GM21825 (cell line): ENCODE results near the gene ADGB.
"Not testable (repeated sequence)": the region's sequence is repeated elsewhere in the genome, so short reads cannot be mapped to it uniquely, and the experiment has no call there.

Source experiments
- ATAC-seq: cut with Tn5 transposase; IDR thresholded peaks from one replicate; pipeline ENCODE4 v1.9.1; 2021; ENCODE audit warnings: mild to moderate bottlenecking, moderate library complexity; ENCODE audit not compliant: unreplicated experiment

Gene ADGB

DNA sequence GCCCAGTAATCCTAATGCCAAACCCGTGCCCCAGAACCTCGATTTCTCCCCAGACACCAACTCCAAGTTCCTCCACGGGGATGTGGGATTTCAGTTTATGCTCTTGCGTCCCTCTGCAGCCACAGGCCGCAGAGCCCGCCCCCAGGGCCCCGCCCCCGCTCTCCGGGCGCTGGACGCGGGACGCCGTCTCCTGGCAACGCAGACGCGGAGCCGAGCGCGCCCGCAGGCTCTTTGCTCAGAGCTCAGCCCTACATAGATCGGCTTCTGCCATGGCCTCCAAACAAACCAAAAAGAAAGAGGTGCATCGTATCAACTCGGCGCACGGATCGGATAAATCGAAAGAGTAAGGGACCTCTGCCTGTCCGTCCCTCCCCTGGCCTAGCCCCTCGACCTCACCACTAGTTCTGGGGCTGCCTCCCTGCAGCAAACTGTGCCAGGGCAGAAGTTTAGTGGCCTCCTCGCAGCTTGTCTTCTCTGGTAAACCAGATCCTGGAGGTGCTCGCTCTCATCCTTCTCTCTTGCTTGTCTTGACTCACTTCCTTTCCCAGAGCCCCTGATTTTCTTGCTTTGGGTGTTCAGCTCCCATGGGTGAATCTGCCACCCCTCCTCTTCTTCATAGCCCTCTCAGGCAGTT lies at the start of gene ADGB:
Gene ADGB (plus strand): TSS at position 201 of the 634 bp plus-strand sequence. CDS start 69 bp downstream, at position 270.
- ATAC-seq = no peak

DNA sequence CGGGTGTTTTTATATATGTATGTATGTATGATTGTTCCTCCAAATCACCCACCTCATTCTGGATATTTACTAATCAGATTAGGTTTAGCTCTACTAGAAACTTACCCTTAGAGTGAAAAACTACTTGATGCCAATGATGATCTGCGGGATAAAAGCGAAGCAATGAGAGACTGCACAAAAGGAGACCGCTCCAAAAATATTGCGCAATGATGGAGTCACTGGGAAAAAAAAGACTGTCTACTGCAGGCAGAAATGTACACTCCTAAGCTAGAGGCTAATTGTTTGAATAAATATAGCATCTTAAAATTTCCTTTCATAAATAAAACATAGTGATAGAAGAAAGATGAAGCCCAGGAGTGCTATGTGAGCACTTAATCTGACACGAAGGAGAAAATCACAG lies 47.9 kb upstream of the ADGB start:
- no peak for ATAC-seq

- no peak for ATAC-seq
Measured at GRCh38 chr6:146551545-146551944, 47.2 kb upstream of the ADGB start.

GRCh38 chr6:146553377-146554135 lies 45.2 kb upstream of the ADGB start:
- ATAC-seq = no peak

GRCh38 chr6:146560607-146561006 lies 38.2 kb upstream of the ADGB start:
- ATAC-seq = no peak

DNA sequence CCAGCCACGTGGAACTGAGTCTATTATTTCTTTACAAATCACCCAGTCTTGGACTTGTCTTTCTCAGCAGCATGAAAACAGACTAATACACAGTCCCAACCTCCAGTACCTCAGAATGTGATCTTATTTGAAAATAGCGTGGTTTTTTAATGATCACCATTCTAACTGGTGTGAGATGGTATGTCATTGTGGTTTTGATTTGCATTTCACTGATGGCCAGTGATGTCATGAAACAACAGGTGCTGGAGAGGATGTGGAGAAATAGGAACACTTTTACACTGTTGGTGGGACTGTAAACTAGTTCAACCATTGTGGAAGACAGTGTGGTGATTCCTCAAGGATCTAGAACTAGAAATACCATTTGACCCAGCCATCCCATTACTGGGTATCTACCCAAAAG lies 32.1 kb upstream of the ADGB start:
- not testable (repeated sequence) for ATAC-seq

DNA sequence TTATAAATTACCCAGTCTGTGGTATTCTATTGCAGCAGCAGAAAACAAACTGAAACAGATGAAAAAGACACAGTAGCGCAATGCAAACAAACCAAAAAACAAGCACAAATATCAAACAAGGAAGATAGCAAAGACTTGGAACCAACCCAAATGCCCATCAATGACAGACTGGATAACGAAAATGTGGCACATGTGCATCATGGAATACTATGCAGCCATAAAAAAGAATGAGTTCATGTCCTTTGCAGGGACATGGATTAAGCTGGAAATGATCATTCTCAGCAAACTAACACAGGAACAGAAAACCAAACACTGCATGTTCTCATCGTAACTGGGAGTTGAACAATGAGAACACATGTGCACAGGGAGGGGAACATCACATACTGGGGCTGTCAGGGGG lies 30.2 kb upstream of the ADGB start:
- not testable (repeated sequence) for ATAC-seq

GRCh38 chr6:146574211-146574610 lies 24.6 kb upstream of the ADGB start:
- ATAC-seq = no peak

DNA sequence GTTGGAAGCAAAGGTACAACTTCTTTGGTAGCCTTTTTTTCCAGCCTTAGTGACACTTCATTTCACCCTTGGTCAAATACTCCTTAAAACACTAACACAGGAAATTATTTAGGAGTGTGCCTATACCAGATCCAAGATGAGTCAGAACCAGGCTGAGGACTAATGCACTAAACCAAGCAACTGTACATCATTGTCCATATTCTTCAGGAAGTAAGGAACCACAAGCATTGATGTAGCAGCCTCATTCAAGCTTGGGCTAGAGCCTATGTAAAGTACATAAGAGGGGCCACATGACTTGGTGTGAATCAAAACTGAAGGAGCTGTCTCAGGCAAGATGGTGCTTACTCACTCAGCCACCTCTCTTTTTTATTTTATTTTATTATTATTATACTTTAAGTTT lies 20.7 kb upstream of the ADGB start:
- ATAC-seq = no peak

DNA sequence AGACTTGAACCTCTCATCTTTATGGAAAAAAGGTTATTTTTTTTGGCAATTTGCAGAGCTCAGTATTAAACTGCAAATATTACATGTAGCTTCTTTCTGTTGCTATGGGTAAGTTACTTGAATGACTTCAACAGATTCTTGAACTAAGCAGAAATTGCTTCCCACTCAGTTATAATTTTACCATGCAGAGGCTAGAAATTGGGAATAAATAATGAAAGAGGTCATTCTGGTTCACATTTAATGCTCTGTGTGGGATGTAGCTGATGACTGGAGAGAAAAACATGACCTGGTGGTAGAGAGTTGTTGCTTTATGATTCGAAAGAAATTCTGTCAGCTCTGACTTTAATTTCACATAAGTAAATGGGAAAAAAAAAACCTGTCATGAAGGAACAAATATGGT lies 16.8 kb upstream of the ADGB start:
- no peak for ATAC-seq

GRCh38 chr6:146582857-146583256 lies 15.9 kb upstream of the ADGB start:
- ATAC-seq = no peak

GRCh38 chr6:146583966-146584365 lies 14.8 kb upstream of the ADGB start:
- ATAC-seq = no peak

- no peak for ATAC-seq
Measured at GRCh38 chr6:146587459-146587858, 11.3 kb upstream of the ADGB start.

DNA sequence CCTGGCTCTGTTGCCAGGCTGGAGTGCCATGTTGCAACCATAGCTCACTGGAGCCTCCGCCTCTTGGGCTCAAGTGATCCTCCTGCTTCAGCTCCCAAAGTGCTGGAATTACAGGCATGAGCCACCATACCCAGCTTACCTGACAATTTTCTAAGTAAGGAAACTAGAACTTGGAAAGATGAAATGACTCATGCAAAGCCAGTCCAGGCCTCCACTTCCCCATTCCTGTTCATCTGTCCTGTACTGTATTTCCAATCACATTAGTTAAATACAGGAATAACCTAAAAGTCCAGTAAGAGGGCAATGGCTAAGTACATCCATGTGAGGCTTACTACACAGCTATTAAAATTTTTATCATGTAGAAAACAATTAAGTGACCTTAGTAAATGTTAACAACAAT lies 8.3 kb upstream of the ADGB start:
- no peak for ATAC-seq

DNA sequence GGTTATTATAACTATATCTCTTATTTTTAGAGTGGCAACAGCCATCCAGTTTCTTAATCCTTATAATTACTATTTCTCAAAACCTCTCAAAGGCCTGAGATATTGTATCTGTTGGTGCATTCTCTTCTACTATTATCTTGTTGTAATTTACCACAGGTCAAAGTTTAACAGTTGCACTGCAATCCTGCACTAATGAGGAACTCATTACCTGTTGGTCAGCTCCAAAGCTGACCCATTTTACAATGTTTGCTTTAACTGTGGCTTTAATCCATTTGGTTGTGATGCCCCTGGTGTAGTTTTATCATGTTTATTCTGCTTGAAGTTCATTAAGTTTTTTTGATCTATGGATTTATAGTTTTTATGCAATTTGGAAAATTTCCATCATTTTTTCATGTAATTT lies 6.3 kb upstream of the ADGB start:
- ATAC-seq = no peak

- no peak for ATAC-seq
Measured at GRCh38 chr6:146593986-146594385, 4.8 kb upstream of the ADGB start.

- no peak for ATAC-seq
Measured at GRCh38 chr6:146594495-146594894, 4.3 kb upstream of the ADGB start.

DNA sequence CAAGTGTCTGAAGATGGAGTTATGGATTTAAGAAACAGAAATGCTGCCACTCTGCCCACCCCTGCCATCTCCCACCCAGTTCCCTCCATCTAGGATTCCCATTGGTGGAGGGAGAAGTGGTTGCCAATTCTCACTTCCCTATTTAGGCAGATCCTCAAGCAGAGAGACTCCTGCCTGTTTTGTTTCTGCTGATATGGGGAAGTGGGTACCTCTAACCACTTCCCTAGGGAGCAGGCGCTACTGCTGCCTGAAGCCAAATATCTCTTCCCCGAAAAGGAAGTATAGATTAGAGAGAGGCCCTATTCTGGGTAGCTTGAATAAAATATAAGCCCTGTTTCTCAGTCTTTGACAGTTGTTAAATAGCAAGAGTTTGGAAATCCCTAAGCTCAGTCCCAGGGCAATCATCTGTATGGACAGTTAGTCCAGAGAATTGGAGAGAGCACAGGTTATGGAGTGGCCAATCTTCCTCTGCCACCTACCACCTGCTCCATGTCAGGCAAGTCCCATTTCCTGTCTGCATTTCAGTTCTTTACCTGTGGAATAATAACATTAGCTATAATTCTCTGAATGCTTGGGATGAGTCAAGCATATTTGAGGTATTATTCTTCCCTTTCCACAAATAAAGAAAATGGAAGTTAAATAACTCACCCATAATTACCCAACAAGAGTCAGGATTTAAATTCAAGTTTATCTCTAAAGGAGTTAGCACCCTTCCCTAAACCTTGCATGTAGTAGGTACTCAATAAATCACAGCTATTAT lies 2.6 kb upstream of the ADGB start:
- peak; percentile 42 for ATAC-seq

GRCh38 chr6:146601352-146601751 lies 2.6 kb downstream of the ADGB start:
- ATAC-seq = no peak

DNA sequence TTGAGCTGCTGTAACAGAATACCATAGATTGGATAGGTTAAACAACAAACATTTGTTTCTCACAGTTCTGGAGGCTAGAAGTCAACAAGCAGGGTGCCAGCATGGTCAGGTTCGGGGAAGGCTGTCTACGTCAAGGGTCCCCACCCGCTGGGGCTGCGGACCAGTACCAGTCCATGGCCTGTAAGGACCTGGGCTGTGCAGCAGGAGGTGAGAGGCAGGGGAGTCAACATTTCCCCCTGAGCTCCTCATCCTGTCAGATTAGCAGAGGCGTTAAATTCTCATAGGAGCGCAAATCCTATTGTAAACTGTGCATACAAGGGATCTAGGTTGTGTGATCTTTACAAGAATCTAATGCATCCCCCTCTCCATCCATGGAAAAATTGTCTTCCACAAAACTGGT lies 3.8 kb downstream of the ADGB start:
- no peak for ATAC-seq

- ATAC-seq = no peak
Measured at GRCh38 chr6:146613947-146614346, 15.2 kb downstream of the ADGB start.

DNA sequence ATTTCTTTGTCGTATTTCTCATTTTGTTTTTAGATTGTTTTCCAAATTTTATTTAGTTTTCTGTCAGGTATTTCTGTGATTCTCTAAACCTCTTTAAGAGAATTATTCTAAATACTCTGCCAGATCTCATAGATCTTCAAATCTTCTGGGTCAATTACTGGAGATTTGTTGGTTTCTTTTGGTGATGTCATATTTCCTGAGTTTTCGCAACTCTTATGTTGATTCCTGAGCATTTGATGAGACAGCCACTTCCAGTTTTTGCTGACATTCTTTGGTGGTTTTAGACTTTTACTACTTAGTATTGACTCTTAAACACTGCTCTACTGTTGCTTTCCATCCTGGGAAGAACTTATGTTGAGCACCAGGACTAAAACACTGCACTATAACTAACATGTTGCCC lies 21.9 kb downstream of the ADGB start:
- no peak for ATAC-seq
